Measurements from ENCODE around the gene ZNF333. TPM values are rescaled to one million over a fixed set of nuclear protein-coding genes. Genes with fewer than 3 reads are reported as not detected.

Gene ZNF333
- total RNA-seq, 1 donor from 2014 or later, result 19.9 TPM

DNA sequence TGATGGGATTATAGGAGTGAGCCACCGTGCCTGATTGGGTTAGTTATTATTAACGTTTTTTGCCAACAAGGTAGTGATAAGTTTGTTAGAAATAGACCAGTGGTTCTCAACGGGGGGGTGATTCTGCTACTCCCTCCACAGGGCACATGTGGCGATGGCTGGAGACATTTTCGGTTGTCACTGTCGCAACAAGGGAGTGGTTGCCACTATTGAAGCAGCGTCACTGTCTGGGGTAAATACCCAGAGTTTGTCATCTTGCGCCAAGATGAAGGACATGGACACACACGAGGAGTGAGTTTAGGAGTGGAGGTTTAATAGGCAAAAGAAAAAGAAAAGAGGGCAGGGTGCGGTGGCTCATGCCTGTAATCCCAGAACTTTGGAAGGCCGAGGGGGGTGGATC is 34.1 kb upstream of the ZNF333 start:
- TF ChIP-seq POLR2AphosphoS5 (IDR thresholded peaks at IDR 0.05; ENCODE audit: insufficient read depth in 1 of 2, low read depth in 1 of 2), result no peak
- no peak for TF ChIP-seq CTCF (IDR thresholded peaks at IDR 0.05)
- TF ChIP-seq POLR2A (IDR thresholded peaks at IDR 0.05), result no peak
- Histone ChIP-seq H3K36me3 (no peaks in the 10 kb centered on the region), H3K4me3 (no peak overlapping the region), H3K27ac (no peak overlapping the region), H3K27me3 (no peaks in the 10 kb centered on the region), H3K4me1 (no peaks in the 10 kb centered on the region), H3K9me3 (no peaks in the 10 kb centered on the region)
- intact Hi-C loops (cut with DNase I), result no loop called here
- DNase-seq (ENCODE audit: extremely low spot score in 2 of 2), result no peak

- H3K4me1 ChIP-seq, result no peaks in the 10 kb centered on the region
- no peaks in the 10 kb centered on the region for H3K27me3 ChIP-seq
- no peaks in the 10 kb centered on the region for H3K9me3 ChIP-seq
- intact Hi-C loops (cut with DNase I), result no loop called here
- no peaks in the 10 kb centered on the region for H3K36me3 ChIP-seq
- DNase-seq (ENCODE audit: extremely low spot score in 2 of 2), result no peak
- no peak overlapping the region for H3K4me3 ChIP-seq
- TF ChIP-seq POLR2A (IDR thresholded peaks at IDR 0.05) (no peak), CTCF (IDR thresholded peaks at IDR 0.05) (no peak), POLR2AphosphoS5 (IDR thresholded peaks at IDR 0.05; ENCODE audit: insufficient read depth in 1 of 2, low read depth in 1 of 2) (no peak)
- no peak overlapping the region for H3K27ac ChIP-seq
Measured at GRCh38 chr19:14659874-14660489, 29.9 kb upstream of the ZNF333 start.

DNA sequence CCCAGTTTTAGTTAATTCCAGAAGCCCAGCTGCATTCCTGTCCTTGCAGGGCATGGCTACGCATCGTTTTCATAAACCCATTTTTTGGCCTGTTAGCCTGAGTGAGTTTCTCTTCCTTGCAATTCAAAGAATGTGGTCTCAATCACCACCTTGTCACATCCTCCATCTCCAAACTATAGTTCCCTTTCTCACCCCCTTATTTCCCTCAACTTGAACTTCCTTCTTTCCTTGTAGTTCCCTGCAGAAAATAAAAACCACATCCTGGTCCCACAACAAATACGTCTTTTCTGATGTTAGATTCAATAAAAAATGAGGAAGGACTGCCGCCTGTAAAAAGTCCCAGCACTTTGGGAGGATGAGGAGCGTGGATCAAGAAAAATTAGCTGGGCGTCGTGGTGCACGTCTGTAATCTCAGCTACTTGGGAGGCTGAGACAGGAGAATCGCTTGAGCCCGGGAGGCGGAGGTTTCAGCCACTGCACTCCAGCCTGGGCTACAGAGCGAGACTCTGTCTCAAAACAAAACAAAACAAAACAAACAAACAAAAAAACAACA is 28.4 kb upstream of the ZNF333 start:
- H3K27ac ChIP-seq, result no peak overlapping the region
- no peak overlapping the region for H3K4me3 ChIP-seq
- TF ChIP-seq POLR2AphosphoS5 (IDR thresholded peaks at IDR 0.05; ENCODE audit: insufficient read depth in 1 of 2, low read depth in 1 of 2), result no peak
- TF ChIP-seq POLR2A (IDR thresholded peaks at IDR 0.05), result no peak
- no peak for TF ChIP-seq CTCF (IDR thresholded peaks at IDR 0.05)
- intact Hi-C loops (cut with DNase I), result no loop called here
- no peaks in the 10 kb centered on the region for H3K27me3 ChIP-seq
- no peaks in the 10 kb centered on the region for H3K36me3 ChIP-seq
- no peak for DNase-seq (ENCODE audit: extremely low spot score in 2 of 2)
- no peaks in the 10 kb centered on the region for H3K9me3 ChIP-seq
- H3K4me1 ChIP-seq, result no peaks in the 10 kb centered on the region

GRCh38 chr19:14669940-14670339 is 19.9 kb upstream of the ZNF333 start:
- no peaks in the 10 kb centered on the region for H3K9me3 ChIP-seq
- H3K27ac ChIP-seq, result no peak overlapping the region
- H3K4me1 ChIP-seq, result no peaks in the 10 kb centered on the region
- intact Hi-C loops (cut with DNase I), result no loop called here
- no peaks in the 10 kb centered on the region for H3K27me3 ChIP-seq
- no peak for TF ChIP-seq CTCF (IDR thresholded peaks at IDR 0.05)
- no peak for TF ChIP-seq POLR2AphosphoS5 (IDR thresholded peaks at IDR 0.05; ENCODE audit: insufficient read depth in 1 of 2, low read depth in 1 of 2)
- no peak for TF ChIP-seq POLR2A (IDR thresholded peaks at IDR 0.05)
- H3K36me3 ChIP-seq, result no peaks in the 10 kb centered on the region
- DNase-seq (ENCODE audit: extremely low spot score in 2 of 2), result no peak
- H3K4me3 ChIP-seq, result no peak overlapping the region

GRCh38 chr19:14670408-14670807 is 19.4 kb upstream of the ZNF333 start:
- H3K36me3 ChIP-seq, result no peaks in the 10 kb centered on the region

More at GRCh38 chr19:14670408-14670807, 19.4 kb upstream of the ZNF333 start:
- intact Hi-C loops (cut with DNase I), result no loop called here
- TF ChIP-seq POLR2AphosphoS5 (IDR thresholded peaks at IDR 0.05; ENCODE audit: insufficient read depth in 1 of 2, low read depth in 1 of 2) (no peak), CTCF (IDR thresholded peaks at IDR 0.05) (no peak), POLR2A (IDR thresholded peaks at IDR 0.05) (no peak)
- Histone ChIP-seq H3K4me1 (no peaks in the 10 kb centered on the region), H3K9me3 (no peaks in the 10 kb centered on the region), H3K27me3 (no peaks in the 10 kb centered on the region), H3K4me3 (no peak overlapping the region), H3K27ac (no peak overlapping the region)
- DNase-seq (ENCODE audit: extremely low spot score in 2 of 2), result no peak
